DMS153 treated with DMSO at 0.1 percent for 48 hours (cell line): ENCODE results near the gene SLC33A1.
"Not testable (repeated sequence)": the region's sequence is repeated elsewhere in the genome, so short reads cannot be mapped to it uniquely, and the experiment has no call there.

ENCODE experiments used
- DNase-seq: peaks from one replicate; lab custom pipeline; 2025; ENCODE audit not compliant: unreplicated experiment; lab: John Stamatoyannopoulos, UW

The SLC33A1 gene

DNA sequence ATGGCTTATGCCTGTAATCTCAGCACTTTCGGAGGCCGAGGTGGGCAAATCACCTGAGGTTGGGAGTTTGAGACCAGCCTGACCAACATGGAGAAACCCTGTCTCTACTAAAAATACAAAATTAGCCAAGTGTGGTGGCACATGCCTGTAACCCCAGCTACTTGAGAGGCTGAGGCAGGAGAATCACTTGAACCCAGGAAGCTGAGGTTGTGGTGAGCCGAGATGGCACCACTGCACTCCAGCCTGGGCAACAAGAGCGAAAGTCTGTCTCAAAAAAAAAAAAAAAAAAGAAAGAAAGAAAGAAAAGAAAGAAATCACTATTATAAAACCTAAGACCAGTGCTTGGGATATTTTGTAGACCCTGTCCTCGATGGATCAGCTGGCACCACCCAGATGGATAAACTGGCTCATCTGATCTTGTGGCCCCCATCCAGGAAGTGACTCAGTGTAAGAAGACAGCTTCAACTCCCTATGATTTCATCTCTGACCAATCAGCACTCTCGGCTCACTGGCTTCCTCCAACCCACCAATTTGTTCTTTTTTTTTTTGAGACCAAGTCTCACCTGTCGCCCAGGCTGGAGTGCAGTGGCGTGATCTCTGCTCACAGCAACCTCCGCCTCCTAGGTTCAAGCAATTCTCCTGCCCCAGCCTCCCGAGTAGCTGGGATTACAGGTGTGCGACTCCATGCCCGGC lies 8.2 kb upstream of the SLC33A1 start:
- DNase-seq: not testable (repeated sequence)

DNA sequence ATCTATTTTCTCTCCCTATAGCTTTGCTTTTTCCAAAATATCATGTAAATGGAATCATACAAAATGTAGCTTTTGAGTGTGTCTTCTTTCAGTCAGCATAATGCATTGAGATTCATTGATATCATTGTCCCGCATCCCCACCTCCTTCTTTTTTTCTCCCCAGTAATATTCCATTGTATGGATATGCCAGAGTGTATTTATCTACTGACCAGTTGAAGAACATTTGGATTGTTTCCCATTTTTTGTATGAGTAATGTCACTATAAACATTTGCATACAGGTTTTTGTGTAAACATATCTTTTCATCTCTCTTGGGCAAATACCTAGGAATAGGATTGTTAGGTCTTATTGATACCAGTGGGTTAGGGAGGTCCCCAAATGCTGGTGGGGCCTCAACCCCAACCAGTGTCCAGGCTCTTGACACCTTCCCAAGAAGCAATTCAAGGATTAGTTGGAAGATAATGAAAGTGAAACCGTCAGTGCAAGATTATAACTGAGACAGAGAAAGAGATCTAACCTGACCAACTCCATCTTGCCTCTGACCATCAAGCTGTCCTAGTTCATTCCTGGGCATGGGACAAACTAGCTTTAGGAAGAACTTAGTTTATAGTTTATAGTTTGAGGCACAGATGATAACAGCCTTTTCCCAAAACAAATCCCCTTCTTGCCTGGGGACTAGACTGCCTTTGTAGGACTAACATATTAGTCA lies 7.4 kb upstream of the SLC33A1 start:
- no peak for DNase-seq

DNA sequence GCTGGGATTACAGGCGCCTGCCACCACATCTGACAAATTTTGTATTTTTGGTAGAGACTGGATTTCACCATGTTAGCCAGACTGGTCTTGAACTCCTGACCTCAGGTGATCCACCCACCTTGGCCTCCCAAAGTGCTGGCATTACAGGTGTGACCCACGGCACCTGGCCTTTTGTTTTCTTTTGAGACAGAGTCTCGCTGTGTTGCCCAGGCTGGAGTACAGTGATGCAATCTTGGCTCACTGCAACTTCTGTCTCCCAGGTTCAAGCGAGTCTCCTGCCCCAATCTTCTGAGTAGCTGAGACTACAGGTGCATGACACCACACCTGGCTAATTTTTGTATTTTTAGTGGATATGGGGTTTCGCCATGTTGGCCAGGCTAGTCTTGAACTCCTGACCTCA lies 6.2 kb upstream of the SLC33A1 start:
- DNase-seq: not testable (repeated sequence)

DNA sequence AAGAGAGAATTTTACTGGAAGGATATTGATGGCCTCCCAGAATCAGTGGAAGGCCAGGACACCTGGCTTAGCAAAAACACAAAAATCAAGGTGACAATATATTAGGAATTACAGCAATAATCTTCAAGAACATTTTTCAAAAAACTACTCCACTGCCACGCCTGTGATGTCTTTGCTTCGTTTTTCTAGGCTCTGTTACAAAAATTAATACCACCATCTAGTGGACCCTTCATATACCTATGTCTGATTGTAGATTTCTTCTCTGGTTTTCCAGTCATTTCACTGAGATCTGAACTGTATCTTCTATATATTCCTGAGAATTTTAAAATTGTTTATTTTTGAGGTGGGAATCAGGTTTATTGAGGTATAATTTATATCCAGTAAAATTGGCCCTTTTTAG lies 5.6 kb upstream of the SLC33A1 start:
- no peak for DNase-seq

DNA sequence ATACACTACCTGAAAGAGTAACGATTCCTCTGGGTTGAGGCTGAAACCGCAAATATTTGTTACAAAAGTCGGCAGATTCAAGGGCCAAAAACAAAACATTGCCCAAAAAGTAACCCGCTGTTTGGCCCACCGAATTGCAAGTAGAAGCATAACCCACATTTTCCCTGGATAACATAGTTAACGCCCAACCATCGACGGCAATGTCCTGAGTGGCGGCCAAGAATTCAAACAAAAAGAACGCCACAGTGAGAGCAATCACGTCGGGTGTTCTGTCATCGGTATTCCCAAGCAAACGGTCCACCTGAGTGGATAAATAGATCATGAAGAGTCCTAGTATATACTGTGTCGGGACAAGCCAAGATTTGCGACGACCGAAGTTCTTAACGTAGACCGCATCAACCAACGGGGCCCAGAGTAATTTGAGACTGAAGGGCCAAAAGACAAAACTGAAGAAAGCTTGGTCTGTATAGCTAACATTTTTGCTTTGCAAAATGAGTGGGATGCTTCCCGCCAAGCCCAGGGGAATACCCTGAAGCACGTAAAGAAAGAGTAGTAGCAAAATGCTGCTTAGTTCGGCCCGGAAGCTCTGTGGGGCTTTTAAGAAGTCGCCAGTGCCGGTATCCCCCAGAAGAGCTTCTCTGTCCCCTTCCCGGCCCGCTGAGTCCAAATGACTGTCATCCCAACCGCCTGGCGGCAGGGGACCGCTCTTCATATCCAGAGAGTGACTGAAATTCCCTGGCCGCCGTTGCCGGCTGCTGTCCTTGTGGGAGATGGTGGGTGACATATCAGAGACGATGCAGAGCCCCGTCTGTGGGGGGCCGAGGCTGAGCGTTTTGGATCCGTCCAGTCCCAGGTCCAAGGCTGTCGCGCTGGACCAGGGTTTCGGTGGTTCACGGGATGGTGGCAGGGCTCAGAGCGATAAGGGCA lies 750 bp downstream of the SLC33A1 start:
- no peak for DNase-seq

DNA sequence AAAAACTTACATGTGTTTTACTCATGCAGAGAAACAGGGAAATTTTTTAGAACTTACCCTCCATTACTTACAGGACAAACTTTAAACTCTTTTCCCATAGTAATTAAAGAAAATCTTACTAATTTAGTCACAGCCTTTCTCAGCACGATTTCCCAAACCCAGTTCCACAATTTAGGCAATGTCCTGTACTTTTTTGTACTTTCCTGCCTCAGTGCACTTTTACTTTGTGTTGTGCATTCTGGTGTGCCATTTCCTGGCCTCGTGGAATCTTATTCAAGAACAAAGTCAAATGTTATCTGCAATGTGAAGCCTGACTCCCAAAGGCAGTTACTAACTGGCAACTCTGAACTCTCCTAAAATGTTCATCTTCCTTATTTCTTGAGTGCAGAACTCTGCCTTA lies 1.9 kb downstream of the SLC33A1 start:
- DNase-seq: no peak

DNA sequence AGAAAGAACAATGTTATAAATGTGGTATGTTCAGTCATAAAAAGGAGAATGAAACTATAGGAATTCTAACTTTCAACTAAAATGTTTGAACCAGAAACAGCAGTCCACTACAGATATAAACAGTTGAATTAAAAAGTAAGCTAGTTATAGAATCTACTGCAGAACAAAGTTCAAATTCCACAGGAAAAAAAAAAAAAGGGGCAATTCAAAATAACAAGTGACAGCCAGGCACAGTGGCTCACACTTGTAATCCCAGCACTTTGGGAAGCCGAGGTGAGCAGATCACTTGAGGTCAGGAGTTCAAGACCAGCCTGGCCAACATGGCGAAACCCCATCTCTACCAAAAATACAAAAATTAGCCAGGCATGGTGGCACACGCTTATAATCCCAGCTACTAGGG lies 4.8 kb downstream of the SLC33A1 start:
- not testable (repeated sequence) for DNase-seq

DNA sequence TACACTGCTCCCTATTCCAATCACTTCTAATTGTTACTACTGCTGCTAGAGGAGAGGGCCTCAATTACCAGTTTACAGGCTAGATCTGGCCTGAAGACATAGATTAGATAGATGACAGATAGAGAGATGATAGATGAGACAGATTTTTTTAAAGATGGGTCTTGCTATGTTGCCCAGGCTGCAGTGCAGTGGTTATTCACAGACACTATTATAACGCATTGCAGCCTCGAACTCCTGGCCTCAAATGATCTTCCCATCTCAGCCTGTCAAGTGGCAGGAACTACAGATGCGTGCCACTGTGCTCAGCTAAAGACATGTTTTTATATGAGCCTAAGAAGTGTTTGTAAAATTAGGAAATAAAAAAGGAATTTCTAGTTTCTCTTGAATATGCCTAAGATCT lies 6.2 kb downstream of the SLC33A1 start:
- no peak for DNase-seq

DNA sequence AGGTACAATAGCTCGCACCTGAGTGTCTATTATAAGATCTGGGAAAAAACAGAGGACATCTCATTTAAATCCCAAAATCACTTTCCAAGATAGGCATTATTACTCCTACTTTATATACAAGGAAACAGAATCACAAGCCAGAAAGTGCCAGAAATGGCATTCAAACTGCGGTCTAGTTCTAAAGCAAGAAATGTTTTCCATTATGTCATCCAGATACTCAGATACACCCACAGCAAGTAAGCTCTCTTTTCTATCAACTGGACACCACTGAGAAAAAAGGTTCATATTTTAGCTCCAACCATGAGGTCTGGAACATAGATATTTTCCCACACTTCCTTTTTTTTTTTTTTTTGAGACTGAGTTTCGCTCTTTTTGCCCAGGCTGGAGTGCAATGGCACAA lies 8.1 kb downstream of the SLC33A1 start:
- DNase-seq: no peak

DNA sequence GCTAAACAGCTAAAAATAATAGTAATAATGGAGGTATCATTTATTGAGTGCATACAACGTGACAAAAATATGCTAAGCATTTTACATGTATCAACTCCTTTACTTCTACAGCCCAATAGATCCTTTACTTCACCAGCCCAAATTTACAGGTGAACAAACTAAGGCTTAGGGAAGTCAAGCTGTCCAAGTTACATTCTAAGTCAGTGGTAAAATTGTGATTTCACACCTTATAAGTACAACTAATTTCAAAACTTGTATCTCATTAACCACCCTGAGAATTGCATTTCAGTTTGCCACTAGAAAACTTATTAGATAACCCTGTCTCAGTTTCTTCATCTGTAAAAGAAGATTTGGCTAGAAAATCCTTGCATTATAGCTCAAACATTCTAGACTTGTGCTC lies 10.7 kb downstream of the SLC33A1 start:
- DNase-seq: no peak

DNA sequence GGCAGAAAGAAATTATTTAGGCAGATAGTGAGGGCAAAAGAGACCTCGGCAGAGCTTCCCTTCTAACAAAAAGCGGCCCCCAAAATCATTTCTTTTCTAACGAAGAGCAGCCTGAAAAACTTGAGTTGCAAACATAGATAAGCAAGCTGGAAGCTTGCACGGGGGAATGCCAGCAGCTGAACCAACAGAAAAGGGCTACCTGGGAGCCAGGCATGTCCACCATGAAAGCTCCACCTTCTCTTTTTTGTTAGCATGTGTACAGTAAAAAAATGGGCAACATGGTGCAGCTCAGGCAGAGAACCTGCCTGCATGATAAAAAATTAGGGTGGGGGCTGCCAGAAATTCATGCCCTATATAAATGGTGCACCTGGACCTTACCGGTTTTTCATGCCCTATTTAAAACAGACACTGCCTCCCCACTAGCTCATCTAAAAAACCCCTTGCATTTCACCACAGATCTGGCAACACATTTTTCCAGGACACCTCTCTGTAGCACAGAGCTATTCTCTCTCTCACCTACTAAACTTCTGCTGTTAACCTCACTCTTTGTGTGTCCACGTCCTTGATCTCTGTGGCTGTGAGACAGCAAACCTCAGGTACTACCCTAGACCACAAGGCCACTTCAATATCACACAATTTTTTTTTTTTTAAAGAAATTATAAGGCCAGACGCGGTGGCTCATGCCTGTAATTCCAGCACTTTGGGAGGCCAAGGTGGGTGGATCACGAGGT lies 18.7 kb downstream of the SLC33A1 start:
- DNase-seq: no peak

DNA sequence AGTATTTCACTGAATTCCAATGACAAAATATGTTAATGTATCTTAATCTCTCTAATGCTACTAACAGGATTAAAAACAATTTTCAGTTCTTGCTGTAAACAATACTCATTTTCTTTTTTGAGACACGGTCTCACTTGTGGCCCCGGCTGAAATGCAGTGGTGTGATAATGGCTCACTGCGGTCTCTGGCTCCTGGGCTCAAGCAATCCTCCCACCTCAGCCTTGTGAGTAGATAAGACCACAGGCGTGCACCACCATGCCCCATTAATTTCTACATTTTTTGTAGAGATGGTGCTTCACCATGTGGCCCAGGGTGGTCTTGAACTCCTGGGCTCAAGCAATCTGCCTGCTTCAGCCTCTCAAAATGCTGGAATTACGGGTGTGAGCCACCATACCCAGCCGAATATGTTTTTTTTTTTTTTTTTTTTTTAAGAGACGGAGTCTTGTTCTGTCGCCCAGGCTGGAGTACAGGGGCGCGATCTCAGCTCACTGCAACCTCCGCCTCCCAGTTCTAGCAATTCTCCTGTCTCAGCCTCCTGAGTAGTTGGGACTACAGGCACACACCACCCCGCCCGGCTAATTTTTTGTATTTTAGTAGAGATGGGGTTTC lies 25.6 kb downstream of the SLC33A1 start:
- not testable (repeated sequence) for DNase-seq

DNA sequence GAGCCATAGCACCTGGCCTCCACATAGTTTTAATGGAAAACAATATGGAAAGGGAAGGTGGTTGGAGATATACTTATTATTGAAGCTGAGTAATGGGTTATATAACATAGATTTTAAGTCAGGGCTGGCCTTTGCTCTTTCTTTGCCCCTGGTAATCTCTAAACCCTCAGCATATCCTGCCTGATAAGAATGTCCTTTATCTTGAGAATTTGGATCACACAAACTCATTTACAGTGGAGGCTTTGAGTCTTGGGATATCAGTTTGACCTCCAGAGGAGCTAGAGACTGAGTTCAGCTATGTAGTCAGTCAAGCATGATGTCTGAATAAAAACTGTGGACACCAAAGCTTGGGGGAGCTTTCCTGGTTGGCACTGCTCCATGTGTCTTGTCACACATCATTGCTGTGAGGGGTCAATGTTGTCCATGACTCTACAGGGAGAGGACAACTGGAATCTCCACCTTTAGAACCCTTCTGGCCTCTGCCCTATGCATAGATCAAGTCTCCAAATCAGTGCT lies 39.1 kb downstream of the SLC33A1 start:
- DNase-seq: no peak

DNA sequence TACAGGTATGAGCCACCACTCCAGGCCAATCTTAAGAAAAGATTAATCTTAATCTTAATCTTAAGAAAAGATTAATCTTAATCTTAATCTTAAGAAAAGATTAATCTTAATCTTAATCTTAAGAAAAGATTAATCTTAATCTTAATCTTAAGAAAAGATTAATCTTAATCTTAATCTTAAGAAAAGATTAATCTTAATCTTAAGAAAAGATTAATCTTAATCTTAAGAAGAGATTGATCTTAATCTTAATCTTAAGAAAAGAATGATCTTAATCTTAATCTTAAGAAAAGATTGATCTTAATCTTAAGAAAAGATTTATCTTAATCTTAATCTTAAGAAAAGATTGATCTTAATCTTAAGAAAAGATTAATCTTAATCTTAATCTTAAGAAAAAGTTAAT lies 41.0 kb downstream of the SLC33A1 start:
- not testable (repeated sequence) for DNase-seq

DNA sequence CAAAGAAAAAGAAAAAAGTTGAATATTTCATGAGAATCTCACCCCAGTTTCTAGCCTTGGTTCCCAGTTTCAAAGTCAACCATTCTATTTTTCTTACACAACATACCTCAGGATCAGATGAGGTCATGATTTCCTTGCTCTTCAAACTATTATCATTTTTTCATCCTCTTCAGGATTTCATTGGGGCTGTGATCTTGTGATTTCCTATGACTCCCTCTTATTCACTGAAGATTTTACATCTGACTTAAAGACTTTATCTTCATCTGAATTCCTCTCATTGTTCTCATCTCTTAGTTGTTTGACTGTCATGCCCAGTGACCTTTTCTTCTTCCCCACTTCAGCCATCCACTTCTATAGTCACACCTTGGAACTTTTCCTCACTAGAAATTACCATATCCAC lies 45.0 kb downstream of the SLC33A1 start:
- no peak for DNase-seq

DNA sequence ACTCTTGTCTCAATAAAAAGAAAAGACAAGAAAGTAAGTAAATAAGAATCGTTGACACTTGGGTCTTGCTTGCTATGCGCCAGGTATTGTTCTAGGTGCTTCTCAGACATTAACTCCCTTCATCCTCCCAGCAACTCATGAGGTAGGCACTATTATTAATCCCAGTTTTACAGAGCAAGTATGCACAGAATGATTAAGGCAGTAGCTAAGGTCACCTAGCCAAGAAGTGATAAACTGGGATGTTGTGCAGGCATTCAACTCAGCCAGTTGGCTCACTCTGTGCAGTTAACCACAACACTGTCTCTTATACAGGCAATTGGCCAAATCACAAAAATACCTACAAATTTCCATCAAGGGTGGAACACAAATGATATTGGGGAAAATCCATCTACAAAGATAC lies 46.4 kb downstream of the SLC33A1 start:
- no peak for DNase-seq

DNA sequence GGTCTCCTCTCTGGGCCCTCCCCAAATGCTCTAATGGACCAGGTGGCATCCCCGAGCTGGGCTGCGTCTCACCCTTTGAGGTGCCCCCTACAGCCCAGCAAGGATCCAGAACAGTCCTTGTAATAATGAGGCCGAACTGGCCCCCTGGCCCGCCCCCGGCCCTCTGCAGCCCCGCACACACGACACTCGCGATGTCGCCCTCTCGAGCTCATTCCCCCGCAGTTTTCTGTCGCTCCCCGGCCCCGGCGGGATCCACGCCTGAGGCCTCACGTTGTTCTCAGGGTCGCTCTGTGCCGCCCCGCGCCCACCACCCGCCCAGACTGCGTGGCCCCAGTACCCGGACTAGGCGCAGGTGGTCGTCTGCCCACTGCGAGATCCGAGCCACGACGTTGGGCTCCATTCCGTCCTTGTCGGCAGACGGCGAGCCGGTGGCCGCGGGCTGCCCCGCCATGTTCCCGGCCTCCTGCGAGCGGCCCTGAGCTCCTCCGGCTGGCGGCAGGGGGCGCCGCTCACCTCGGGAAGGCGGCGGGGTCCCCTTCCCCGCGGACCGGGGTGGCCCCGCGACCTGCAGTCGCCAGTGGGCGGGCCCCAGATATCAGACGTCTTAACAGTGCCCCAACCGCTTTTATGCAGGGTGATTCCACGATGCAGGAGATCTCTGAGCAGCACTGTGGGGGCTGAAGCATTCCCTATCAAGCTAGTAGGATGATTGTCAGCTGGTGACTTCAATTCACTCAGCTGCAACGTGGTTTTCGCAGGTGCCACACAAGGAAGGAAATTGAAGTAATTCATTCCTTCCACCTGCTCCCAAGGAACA lies 48.2 kb downstream of the SLC33A1 start, which contains the start of gene C3orf33:
C3orf33 (minus strand) TSS at position 477 of the 817 bp plus-strand sequence; CDS start at position 451, 26 bp downstream.
- peak; percentile 51 for DNase-seq

DNA sequence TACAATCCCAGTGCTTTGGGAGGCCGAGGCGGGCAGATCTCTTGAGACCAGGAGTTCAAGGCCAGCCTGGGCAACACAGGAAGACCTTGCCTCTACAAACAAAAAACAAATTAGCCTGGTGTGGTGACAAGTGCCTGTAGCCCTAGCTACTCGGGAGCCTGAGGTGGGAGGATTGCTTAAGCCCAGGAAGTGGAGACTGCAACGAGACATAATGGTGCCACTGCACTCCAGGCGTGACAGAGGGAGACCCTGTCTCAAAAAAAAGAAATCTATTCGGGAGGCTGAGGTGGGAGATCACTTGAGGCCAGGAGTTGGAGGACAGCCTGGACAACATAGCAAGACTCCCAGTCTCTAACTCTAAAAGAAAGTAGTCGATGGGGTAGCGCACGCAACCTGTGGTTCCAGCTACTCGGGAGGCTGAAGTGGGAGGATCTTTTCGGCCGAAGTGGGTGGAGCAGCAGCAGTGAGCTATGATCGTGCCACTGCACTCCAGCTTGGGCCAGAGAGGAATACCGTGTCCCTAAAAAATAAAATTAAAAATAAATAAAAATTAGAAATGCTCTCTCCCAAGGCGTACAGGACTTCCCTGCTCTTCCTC lies 48.9 kb downstream of the SLC33A1 start:
- no peak for DNase-seq

DNA sequence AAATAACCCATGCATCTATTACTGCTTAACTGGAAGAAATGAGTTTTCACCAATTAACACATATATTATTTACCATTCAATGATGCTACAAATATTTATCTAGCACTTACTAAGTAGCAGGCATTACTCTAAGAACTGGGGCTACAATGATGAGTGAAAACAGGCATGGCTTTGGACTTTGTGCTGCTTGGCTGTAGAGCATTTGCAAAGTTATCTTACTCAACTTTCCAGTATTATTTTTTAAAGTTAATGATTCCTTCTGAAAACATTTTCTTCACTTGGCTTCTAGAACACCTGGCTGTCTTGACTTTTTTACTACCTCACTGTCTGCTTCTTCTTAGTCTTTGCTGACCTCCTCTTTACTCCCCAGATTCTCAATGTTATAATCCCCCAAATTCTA lies 49.9 kb downstream of the SLC33A1 start:
- no peak for DNase-seq
